ENCODE data around the gene CLDN10.

- TF ChIP-seq TAF1 (IDR thresholded peaks at IDR 0.05; ENCODE audit: low read depth) (no peak), YY1 (IDR thresholded peaks at IDR 0.05; ENCODE audit: low read depth) (no peak), REST (IDR thresholded peaks at IDR 0.05; ENCODE audit: low read depth) (no peak), MAX (IDR thresholded peaks at IDR 0.05) (no peak), FOXM1 (IDR thresholded peaks at IDR 0.05; ENCODE audit: borderline replicate concordance, low read depth) (no peak), EP300 (IDR thresholded peaks at IDR 0.05; ENCODE audit: borderline replicate concordance) (no peak)
These were observed 17.5 kb downstream of the CLDN10 start for GRCh38 chr13:95570016-95570415.

All from Ishikawa (cell line).